Activated CD8-positive, alpha-beta T cell treated with anti-CD3 and anti-CD28 coated beads for 36 hours (primary cell): ENCODE results near the gene NDUFB3. TPM values are rescaled to one million over a fixed set of nuclear protein-coding genes. Genes with fewer than 3 reads are reported as not detected.

ENCODE experiments used
- ATAC-seq: fragments of 200-7000 bp; cut with Tn5 transposase; one replicate; pipeline ENCODE4 v1.10.0; 2021; ENCODE audit warnings: mild to moderate bottlenecking, moderate library complexity
- CTCF ChIA-PET: fragments of 350-600 bp; sonication (Branson Sonifier 250); formaldehyde crosslinking; loops from one replicate; lab custom pipeline; 2021; ENCODE audit warnings: antibody characterized with exemption; lab: Charles Lee
- POLR2A ChIA-PET: fragments of 350-600 bp; sonication (Branson Sonifier 250); formaldehyde crosslinking; loops from one replicate; lab custom pipeline; 2021; ENCODE audit warnings: antibody characterized with exemption; lab: Charles Lee
- DNase-seq: peaks from one replicate; pipeline ENCODE4 v3.0.0-alpha.2; 2020
- H3K27ac Mint-ChIP-seq: one replicate; pipeline ENCODE4 v1.8.0; 2021; ENCODE audit warnings: mild to moderate bottlenecking, mixed read lengths
- H3K27me3 Mint-ChIP-seq: one replicate; pipeline ENCODE4 v1.8.0; 2021; ENCODE audit warnings: mixed read lengths
- H3K36me3 Mint-ChIP-seq: one replicate; pipeline ENCODE4 v1.8.0; 2021; ENCODE audit warnings: low read depth, mixed read lengths
- H3K4me1 Mint-ChIP-seq: one replicate; pipeline ENCODE4 v1.8.0; 2021; ENCODE audit warnings: low read depth, mixed read lengths
- H3K4me3 Mint-ChIP-seq: one replicate; pipeline ENCODE4 v1.8.0; 2021; ENCODE audit warnings: mild to moderate bottlenecking, moderate library complexity, mixed read lengths
- H3K9me3 Mint-ChIP-seq: one replicate; pipeline ENCODE4 v1.8.0; 2021; ENCODE audit warnings: mixed read lengths
- intact Hi-C: fragments of 100-400 bp; cut with micrococcal nuclease; formaldehyde crosslinking; loops from one replicate; pipeline ENCODE4 v1.10.0; 2022
- total RNA-seq, 2 experiments: library from RNA; stranded (reverse); gene quantifications; one replicate each; pipeline ENCODE4 v1.2.3, GENCODE V29; 2021
- TF ChIP-seq, protein P1 (sequence below): fragments of 200-600 bp; IDR thresholded peaks from one replicate; pipeline ENCODE4 v1.8.0; 2022; ENCODE audit warnings: antibody characterized with exemption, mild to moderate bottlenecking

The NDUFB3 gene
- total RNA-seq, 2 experiments from 2014 or later: 134 to 140 TPM

GRCh38 chr2:201105759-201106158, 34.0 kb downstream of the NDUFB3 start:
- no peak for ATAC-seq
- TF ChIP-seq, protein P1, sequence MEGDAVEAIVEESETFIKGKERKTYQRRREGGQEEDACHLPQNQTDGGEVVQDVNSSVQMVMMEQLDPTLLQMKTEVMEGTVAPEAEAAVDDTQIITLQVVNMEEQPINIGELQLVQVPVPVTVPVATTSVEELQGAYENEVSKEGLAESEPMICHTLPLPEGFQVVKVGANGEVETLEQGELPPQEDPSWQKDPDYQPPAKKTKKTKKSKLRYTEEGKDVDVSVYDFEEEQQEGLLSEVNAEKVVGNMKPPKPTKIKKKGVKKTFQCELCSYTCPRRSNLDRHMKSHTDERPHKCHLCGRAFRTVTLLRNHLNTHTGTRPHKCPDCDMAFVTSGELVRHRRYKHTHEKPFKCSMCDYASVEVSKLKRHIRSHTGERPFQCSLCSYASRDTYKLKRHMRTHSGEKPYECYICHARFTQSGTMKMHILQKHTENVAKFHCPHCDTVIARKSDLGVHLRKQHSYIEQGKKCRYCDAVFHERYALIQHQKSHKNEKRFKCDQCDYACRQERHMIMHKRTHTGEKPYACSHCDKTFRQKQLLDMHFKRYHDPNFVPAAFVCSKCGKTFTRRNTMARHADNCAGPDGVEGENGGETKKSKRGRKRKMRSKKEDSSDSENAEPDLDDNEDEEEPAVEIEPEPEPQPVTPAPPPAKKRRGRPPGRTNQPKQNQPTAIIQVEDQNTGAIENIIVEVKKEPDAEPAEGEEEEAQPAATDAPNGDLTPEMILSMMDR: no peak
- H3K36me3 Mint-ChIP-seq: no peaks in the 10 kb centered on the region
- no peak for DNase-seq
- intact Hi-C loops: no loop called here
- H3K4me3 Mint-ChIP-seq: no peak overlapping the region
- CTCF ChIA-PET: interaction anchor here (1.3 kb wide), 1 partner anchor 21 kb away, joined by 3 read pairs; no protein-coding TSS in a partner anchor
- POLR2A ChIA-PET: no interaction called here
- no peaks in the 10 kb centered on the region for H3K27me3 Mint-ChIP-seq
- no peaks in the 10 kb centered on the region for H3K4me1 Mint-ChIP-seq
- H3K27ac Mint-ChIP-seq: no peak overlapping the region
- no peaks in the 10 kb centered on the region for H3K9me3 Mint-ChIP-seq

- Mint-ChIP-seq H3K4me3 (no peak overlapping the region), H3K27me3 (no peaks in the 10 kb centered on the region), H3K27ac (no peak overlapping the region), H3K36me3 (no peaks in the 10 kb centered on the region), H3K9me3 (no peaks in the 10 kb centered on the region), H3K4me1 (peaks cover 3% of the 10 kb centered on the region)
- TF ChIP-seq, protein P1: no peak
- intact Hi-C loops: no loop called here
- ATAC-seq (no peak), DNase-seq (no peak)
- POLR2A ChIA-PET: interaction anchor here (0.8 to 2.0 kb wide), 3 partner anchors 8 to 39 kb away, joined by 4 to 7 read pairs (median 4); partner anchors contain the start of gene CFLAR
- CTCF ChIA-PET: interaction anchor here (0.8 to 1.8 kb wide), 2 partner anchors 30 to 125 kb away, joined by 3 to 5 read pairs; no protein-coding TSS in a partner anchor
These were observed 35.8 kb downstream of the NDUFB3 start for GRCh38 chr2:201107624-201108023.

GRCh38 chr2:201108341-201108740, 36.5 kb downstream of the NDUFB3 start:
- H3K27me3 Mint-ChIP-seq: no peaks in the 10 kb centered on the region
- no peaks in the 10 kb centered on the region for H3K36me3 Mint-ChIP-seq
- H3K4me3 Mint-ChIP-seq: no peak overlapping the region
- ATAC-seq (no peak), DNase-seq (no peak)
- TF ChIP-seq, protein P1: no peak
- H3K9me3 Mint-ChIP-seq: no peaks in the 10 kb centered on the region
- peaks cover 3% of the 10 kb centered on the region for H3K4me1 Mint-ChIP-seq
- intact Hi-C loops: no loop called here
- ChIA-PET POLR2A (interaction anchor here (0.8 to 1.6 kb wide), 2 partner anchors 8 to 9 kb away, joined by 4 to 5 read pairs; partner anchors contain the start of gene CFLAR), CTCF (no interaction called here)
- H3K27ac Mint-ChIP-seq: no peak overlapping the region

DNA sequence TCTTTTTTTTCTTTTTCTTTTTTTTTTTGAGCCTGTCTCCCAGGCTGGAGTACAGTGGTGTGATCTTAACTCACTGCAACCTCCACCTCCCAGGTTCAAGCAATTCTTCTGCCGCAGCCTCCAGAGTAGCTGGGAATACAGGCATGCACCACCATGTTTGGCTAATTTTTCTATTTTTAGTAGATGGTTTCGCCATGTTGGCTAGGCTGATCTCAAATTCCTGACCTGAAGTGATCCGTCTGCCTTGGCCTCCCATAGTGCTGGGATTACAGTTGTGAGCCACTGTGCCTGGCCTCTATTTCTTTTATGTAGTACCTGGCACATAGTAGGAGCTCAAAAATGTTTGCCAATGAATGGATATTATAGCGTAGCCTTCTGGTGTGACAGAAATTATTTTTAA, 37.4 kb downstream of the NDUFB3 start:
- no peaks in the 10 kb centered on the region for H3K9me3 Mint-ChIP-seq
- H3K27ac Mint-ChIP-seq: no peak overlapping the region
- peaks cover 7% of the 10 kb centered on the region for H3K4me1 Mint-ChIP-seq
- H3K4me3 Mint-ChIP-seq: no peak overlapping the region
- ChIA-PET CTCF (interaction anchor here (1.2 kb wide), 1 partner anchor 40 kb away, joined by 3 read pairs; no protein-coding TSS in a partner anchor), POLR2A (interaction anchor here (1.3 to 1.6 kb wide), 4 partner anchors 9 to 21 kb away, joined by 3 to 8 read pairs (median 4); no protein-coding TSS in a partner anchor)
- no peak for ATAC-seq
- DNase-seq: no peak
- intact Hi-C loops: no loop called here
- H3K27me3 Mint-ChIP-seq: no peaks in the 10 kb centered on the region
- TF ChIP-seq, protein P1: no peak
- H3K36me3 Mint-ChIP-seq: no peaks in the 10 kb centered on the region

- intact Hi-C loops: no loop called here
- ATAC-seq (no peak), DNase-seq (no peak)
- ChIA-PET POLR2A (interaction anchor here (0.9 to 1.1 kb wide), 4 partner anchors 22 to 121 kb away, joined by 3 read pairs; no protein-coding TSS in a partner anchor), CTCF (no interaction called here)
- Mint-ChIP-seq H3K4me3 (no peak overlapping the region), H3K27me3 (no peaks in the 10 kb centered on the region), H3K4me1 (peaks cover 20% of the 10 kb centered on the region), H3K36me3 (peaks cover 6% of the 10 kb centered on the region), H3K27ac (no peak overlapping the region), H3K9me3 (no peaks in the 10 kb centered on the region)
- TF ChIP-seq, protein P1: no peak
These were observed 38.8 kb downstream of the NDUFB3 start for GRCh38 chr2:201110615-201111014.
